DMS79 (cell line): ENCODE data around the gene CPNE5.

ENCODE experiments used
- DNase-seq: peaks from one replicate; lab custom pipeline; 2025; lab: John Stamatoyannopoulos, UW

CPNE5 gene

DNA sequence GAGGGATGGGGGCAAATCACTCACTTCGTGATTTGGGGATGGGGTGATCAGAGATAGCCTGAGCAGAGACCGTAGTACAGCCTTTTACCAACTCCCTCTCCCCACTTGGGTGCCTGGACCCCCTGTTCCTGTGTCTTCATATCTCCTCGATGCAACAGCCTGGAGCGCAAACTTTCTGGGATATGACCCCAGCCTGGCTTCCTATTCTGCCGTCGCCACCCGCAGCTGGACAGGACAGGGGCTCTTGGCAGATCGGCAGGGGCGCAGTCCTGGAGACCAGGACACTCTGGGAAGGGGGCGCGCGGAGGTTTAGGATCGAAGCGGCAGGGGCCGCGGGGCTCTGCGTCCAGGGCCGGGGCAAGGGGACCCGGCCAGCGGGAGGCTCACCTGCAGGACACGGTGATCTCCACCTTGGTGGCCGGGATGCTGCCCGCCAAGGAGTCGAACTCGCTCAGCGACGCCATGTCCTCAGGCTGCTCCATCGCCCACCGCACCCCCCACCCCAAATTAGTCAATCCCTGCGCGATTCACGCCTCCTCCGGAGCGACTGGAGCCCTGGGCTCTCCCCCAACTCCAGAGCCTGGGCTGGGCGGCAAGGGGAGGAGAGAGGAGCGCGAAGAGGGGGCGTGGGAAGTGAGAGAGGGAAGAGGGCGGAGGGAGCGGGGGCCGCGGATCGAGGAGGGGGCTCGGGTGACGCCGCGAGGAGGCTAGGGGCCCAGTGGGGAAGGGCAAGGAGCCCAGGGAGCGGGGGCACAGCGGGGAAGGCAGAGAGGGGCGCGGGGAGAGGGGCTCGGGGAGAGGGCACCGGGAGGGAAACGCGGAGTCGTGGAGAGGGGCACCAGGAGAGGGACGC is at the start of gene CPNE5:
Gene CPNE5, minus strand, starts transcription at position 549 of the 853 bp plus-strand sequence. Its CDS starts 67 bp downstream, at position 482.
- DNase-seq = peak; percentile 30

DNA sequence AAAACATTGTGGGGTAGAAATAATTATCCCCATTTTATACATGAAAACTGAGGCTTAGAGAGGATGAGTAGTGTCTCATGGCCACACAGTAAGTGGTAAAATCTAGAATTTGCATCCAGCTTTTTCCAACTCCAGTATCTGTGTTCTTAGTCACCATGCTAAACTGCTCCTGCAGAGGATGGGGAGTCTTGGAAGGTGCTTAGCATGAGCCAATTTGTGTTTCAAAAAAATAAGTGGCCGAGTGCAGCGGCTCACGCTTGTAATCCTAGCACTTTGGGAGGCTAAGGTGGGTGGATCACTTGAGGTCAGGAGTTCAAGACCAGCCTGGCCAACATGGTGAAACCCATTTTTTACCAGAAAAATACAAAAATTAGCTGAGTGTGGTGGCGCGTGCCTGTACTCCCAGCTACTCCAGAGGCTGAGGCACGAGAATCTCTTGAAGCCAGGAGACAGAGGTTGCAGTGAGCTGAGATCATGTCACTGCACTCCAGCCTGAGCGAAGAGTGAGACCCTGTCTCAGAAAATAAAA is 48.9 kb upstream of the CPNE5 start:
- DNase-seq = no peak

DNA sequence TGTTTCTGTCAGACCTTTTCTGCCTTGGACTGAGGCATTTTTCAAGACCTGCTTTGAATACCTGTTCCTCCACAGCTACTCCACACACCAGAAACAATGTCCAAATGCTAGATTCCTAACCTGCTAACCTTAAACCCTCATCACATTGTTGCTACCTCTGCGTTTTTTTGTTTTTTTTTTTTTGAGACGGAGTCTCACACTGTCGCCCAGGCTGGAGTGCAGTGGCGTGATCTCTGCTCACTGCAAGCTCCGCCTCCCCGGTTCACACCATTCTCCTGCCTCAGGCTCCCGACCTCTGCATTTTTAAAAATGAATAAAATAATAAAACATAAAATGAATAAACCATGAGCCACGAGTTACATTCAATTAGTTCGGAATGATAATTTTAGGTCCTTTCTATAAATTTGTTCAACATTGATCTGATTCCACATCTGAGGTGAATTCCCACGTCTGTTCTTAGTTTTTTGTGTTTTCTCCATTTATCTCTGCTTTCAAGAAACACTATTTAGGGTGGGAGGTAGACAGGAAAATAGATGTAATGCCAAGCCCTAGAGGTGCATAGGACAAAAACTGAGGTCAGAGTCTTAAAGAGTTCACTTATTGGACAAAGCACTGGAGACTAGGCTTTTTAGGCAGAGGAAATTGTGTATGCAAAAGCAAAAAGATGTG is 47.8 kb upstream of the CPNE5 start:
- no peak for DNase-seq

DNA sequence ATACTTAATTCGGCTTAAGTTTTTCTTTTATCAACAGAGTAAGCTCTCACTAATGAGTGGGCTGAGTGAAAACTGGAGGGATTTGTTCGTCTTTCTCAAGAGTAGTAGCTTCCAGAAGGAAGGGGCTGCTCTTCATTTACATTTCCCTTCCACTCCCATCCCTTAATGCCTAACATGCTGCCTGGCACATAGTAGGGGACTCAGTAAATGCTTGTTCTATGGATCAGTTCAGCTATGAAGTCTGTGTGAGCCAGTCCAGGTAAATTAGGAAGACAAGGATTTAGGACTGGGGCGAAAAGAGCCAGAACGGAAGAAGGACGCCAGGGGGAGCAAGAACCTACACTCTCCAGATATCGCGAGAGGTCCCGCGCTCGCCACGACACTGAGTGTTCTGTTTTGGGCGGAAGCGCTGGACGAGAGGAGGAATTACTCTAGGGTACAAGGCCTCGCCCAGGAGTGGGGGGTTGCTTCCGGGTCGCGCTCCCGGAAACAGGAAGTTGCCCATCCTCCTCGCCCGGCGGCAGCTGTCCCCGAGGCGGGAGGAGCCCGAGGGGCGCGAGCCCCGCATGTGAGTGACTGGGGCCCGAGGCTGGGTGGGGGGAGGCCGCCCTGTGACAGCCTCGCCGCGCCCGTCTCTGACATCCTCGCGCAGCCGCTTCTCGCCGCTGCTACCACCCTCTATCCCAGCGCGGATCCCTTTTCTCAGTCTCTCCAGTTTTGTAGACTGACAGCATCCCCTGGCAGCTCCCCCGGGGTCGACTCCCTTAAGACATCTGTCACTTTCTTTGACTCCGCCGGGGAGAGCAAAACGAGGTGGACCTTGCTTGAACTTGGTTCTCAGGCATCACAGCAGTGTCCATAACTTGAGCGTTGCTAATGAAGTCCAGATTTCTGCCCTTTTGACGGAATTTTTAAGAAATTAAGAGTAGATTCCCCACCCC is 46.5 kb upstream of the CPNE5 start, which contains the start of gene C6orf89:
Gene C6orf89, plus strand, starts transcription at position 492 of the 941 bp plus-strand sequence. CDS start 13,493 bp downstream, outside the sequence.
- peak; percentile 97 for DNase-seq

DNA sequence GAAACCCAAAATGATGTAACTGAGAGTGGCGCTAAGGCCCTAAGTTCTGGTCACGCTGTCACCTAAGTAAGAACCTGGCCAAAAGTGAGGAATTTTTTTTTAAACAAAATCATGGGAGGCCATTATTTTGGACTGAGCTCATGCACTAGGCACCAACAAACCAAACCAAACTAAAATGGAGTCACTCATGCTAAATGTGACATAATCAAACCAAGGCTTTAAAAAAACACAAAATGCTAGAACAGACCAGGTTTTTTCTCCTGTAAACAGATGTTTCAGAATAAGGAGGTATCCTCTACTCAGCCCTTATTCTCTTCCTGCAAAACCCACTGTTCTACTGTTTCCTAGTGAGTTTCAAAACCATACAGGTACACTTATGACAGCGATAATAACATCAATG is 45.4 kb upstream of the CPNE5 start:
- no peak for DNase-seq

DNA sequence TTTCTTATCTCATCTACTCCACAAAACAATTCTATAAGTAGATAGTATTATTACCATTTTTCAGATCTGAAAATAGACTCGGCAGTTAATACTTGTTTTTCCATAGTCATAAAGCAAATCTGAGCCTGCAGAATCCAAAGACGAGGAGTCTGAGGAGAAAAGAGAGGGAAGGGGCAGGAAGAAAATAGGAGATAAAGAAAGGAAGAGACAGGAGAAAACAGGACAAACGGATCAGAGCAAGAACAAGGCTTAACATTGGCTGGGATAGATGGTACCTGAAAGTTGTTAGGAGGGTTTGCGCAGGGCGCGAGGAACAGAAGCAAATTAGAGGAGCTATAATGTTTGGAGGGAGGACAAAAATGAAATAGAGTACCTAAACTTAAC is 36.0 kb upstream of the CPNE5 start:
- DNase-seq = no peak

DNA sequence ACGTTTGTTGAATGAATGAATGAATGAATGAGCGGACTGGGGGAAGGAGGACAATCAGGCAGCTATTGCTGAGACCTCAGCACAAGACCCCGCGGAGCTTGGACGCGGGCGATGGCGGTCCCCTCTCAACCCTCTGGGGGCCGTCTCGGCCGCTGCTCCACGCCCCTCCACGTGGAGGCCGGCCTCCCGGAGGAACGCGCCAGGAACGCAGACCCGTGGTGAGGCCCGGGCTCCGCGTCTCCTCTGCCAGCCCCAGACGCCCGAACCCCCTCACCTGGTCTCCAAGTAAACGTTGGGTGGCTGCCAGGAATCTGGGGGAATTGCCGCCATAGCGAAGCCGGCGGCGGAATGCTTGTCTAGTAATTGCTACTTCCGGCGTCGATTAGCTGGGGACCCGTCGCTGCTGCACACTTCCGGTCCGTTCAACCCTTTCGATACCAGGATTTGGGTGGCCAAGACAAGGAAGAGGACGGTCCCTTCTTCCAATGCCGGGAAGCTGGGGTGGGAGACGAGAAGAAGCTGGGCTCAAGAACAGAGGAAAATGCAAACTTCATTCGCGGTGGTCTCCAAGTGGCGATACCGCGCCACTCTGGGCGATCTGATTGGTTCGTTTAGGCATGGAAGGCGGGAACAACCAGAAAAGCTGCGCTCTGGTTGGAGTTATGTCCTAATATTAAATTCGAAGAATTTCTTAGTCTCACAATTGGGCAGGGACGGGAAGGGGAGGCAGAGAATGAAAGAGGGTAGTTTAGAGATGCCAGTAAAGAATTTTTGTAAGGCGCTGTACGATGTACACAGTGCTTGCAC is 35.4 kb upstream of the CPNE5 start, which contains the start of gene PPIL1:
Gene PPIL1, minus strand, starts transcription at position 361 of the 807 bp plus-strand sequence. Its CDS starts 31 bp downstream, at position 330.
- DNase-seq = peak; percentile 96

DNA sequence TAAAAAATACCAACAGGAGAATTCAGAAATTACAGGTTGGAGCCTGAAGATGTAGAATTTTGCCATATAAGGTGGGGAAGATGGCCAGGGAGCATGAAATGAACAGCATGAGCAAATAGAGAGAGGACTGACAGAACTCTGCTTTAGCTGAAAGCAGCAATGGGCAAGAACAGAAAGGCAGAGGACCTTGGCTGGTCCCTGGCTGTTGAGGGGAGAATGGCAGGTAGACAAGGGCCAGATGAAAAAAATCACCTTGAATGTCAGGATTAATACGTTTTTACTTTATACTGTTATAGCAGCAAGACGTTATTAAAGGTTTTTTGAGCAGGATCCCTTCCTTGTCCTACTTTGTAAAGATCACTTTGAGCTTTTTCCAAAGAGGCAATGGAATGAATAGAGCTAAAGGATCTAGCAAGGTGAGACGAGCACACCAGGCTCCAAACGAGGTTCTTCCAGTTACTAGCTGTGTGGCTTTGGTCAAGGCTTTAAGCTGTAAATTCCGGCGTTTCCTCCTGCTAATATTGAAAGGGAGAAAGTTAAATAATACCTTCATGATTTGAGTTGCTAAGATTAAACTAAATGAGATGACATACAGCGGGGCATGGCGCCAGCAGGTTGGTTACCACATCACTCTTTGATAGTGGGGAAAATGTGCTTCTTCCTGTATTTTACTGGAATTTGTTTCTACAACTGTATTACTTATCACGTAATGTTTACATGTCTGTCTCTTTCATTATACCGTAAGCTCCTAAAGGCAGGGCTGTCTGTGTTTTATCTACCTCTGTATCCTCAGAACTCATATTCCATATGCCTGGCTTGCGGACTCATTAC is 34.6 kb upstream of the CPNE5 start:
- DNase-seq = peak; percentile 30

DNA sequence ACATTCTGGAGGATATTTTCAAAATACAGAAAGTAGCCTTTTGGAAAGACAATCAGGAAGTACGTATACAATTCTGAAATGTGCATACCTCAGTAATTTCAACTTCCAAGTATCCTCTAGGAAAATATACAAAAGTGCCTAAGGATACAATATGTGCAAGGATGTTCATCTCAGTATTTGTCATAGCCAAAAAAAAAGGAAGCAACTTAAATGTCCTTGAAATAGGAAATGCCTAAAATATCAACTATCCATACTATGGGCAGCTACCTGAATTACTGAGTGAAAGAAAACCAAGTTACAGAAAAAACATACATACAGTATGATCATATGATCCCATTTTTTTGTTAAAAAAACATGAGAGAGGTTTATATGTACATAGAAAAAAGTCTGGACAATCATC is 33.9 kb upstream of the CPNE5 start:
- no peak for DNase-seq

DNA sequence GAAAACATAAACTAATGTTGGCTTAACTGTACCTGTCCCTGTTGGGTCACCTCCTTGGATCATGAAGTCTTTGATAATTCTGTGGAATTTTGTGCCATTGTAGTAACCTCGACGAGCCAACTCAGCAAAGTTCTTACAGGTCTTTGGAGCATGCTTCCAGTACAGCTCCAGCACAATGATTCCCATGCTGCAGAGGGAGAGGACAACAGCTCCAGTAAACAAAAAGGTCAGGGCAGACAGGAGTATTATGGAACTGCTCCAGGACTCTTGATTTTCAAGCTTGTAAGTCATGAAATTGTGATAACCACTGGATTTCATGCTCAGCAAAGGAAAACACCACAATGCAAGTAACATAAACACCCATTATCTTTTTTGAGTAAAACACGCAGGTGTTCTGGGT is 32.4 kb upstream of the CPNE5 start:
- DNase-seq = no peak

DNA sequence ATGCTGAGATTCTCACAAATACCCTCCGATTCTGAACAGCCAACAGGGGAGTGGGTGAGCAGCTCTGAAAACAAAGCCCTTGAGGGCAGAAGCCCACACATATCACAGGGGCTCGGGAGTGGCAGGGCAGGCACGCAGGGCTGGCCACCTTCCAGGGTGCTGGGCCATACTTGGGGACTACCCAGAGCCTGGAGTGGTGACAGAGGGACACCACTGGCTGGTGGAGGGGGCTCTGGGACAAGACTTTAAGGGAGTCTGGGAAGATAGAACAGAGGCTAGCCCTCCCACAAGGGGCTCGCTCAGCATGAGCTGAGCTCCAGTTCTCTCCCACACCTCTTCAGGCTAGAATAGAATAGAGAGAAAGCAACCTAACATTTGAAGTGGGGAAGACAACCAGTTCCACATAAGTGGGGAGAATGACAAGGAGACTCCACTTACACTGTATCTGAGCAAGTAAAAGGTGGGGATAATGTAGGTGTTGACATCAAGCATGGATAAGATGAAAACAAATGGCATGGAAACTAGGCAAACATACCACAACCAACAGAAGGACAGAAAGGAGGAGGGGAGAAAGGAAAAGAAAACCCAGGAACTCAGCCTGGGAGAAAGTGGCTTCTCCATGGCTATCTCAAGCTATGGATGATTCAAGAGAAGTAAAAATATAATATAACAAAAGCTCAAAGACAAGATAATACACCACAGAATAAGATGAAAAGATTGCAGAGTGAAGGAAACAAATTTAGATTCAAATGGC is 28.4 kb upstream of the CPNE5 start:
- no peak for DNase-seq

DNA sequence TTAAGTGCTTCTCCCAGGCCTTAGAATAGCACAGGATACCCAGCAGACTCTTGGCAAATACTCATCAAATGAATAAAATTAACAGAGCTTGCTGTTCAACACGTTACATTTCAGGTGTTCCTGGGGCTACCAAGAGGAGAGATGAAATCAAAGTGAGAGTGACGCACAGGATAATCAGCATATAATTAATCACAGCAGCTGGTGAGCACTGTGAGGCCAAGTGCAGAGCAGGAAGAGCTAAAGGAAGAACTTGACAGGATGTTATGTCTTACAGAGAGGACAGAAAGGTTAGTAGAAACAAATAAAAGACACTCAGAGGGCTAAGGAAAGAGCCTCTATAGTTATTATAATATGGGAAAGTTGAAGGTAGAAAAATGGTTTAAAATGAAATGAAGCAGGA is 26.6 kb upstream of the CPNE5 start:
- no peak for DNase-seq

DNA sequence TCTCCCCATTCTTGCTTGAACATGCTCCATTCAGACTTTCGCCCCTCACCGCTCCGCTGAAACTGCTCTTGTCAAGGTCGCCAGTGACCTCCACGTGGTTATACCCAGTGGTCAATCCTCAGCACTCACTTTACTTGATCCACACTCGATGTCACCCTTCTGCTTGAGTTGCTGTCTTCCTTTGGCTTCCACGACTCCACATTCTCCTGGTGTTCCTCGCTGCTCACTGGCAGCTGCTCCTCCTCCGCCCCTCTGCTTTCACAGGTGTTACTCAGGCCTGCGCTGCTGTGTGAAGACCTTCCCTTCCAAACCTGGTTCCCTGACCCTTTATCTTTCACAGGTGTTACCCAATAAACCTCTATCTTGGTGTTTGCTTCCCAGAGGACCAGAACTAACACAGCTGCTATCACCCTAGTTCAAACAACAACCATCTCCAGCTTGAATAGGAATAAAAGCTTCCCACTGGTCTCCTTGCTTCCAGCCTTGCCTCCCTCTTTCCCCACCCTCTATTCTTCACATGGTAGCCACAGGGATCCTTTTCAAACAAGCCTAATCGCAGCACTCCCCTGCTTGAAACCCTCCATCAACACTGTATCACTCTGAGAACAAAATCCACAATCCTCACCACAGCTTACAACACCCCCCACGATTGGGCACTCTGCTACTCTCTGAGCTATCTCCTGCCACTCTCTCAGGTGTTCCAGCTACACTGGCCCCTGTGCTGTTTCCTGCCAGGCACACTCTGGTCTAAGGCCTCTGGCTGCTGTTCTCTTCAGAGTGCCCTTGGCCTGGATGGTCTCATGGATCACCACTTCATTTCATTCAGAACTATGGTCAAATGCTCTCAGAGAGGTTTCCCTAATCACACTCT is 24.7 kb upstream of the CPNE5 start:
- DNase-seq = no peak

DNA sequence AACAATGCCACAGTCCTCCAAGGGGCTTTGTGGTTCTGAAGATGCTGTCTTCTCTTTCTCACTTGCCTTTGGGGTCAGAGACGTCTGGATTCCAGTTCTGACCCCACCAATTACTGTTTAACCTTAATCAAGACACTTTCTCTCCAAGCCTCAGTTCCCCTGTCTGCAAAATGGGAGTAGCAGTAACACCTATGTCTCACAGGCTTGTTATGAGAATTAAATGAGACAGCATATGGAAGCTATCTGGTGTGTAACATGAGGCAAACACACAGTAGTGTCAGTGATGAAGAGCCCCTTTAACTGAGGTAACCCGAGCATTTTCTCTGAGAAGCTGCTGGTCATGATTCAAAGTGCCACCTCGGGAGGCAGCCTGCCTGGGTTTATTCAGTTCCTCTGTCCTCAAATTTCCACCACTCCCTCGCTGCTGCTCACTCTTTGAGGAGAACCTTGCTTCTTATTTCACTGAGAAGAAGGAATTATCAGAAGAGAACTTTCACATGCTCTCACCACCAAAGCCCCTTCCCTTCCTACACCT is 23.7 kb upstream of the CPNE5 start:
- DNase-seq = no peak

DNA sequence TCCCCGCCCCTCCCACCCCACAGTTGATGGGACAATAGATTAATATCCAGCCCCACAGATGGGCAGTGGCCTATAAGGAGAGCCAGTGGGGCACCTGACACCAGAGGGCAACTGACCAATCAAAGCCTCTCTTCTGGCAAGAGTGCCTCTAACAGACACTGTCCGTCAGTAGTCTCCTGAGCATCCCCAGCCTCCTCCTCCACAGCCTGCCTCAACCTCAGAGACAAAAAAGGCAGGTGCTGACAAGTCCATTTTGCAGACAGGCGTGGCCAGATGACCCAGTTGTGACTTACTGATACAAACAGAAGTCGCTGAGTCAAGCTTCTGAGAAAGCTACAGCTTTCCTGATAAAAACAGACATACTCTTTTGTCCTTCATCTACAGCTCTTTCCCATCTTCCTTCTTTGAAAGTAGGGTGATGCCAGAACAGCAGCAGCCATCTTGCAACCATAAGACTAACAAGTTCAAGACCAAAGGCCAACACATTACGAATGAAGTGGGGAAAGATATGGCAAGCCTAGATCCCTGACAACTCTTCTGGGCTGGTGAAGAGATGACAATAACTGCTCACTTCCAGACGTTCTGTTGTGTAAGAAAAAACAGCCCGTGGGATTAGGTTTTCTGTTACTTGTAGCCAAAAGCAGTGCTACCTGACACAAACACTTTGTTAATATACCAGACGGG is 23.1 kb upstream of the CPNE5 start:
- DNase-seq = no peak

DNA sequence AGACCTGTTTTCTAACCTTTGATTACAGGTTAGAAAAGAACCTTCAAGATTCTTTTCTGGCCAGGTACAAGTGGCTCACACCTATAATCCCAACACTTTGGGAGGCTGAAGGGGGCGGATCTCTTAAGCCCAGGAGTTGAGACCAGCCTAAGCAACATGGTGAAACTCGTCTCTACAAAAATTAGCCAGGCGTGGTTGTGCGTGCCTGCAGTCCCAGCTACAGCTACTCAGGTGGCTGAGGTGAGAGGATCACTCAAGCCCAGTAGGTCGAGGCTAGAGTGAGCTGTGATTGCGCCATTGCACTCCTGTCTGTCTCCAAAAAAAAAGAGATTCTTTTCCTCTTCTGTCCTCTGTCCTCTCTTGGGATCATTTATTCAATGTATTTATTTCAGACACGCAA is 20.9 kb upstream of the CPNE5 start:
- no peak for DNase-seq

DNA sequence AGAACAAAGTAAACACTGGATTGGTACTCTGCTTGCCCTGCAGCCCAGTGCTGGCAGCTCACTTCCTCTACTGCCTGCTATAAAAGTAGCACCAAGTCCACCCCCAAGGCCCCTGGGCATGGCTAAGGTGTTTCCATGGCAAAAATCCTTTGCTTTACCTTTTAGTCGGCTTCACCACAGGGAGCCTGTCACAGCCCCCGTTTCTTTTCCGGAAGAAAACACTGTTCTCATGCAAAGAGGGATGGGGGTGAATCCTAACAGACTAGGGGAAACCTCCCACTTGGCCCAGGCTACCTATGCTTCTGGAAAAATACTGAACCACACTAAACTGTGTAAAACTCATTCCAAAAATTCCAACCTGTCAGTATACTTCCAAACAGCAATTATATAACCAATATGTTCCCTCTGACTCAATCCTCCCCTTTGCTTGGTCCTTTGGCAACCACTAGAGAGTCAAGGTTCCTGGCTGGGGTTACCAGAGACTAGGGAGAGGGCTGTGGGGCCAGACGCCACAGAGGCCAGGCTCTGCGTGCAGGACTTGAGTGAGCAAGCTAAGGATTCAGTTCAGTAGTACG is 19.2 kb upstream of the CPNE5 start:
- DNase-seq = no peak
